ENCODE measurements around the gene OR56A3. TPM values are rescaled to one million over a fixed set of nuclear protein-coding genes. Genes with fewer than 3 reads are reported as not detected.

Gene OR56A3
- total and polyA plus RNA-seq, 2 of the 4 experiments (the other 2 are of a cell fraction): not detected

GRCh38 chr11:5973530-5973929, 31.5 kb downstream of the OR56A3 start:
- Histone ChIP-seq H3K4me3 (ENCODE audit: insufficient read depth, low read depth, low read length) (no peak overlapping the region), H4K91ac (ENCODE audit: insufficient read depth, low read depth, low read length) (no peak overlapping the region), H3K27ac (ENCODE audit: insufficient read depth, low read length) (no peak overlapping the region), H3K56ac (ENCODE audit: extremely low read depth, insufficient read depth, low read length) (no peak overlapping the region), H2BK20ac (ENCODE audit: low read depth, low read length) (no peak overlapping the region), H4K20me1 (ENCODE audit: insufficient read depth, low read length) (no peaks in the 10 kb centered on the region), H3K18ac (ENCODE audit: low read depth, low read length) (no peak overlapping the region), H2BK5ac (ENCODE audit: low read depth, low read length, poor library complexity, severe bottlenecking) (no peak overlapping the region), H3K27me3 (ENCODE audit: control insufficient read depth, insufficient read depth, low read length) (no peaks in the 10 kb centered on the region), H2AFZ (replicated peaks; ENCODE audit: low read length, poor library complexity) (no peak overlapping the region), H3K9me3 (ENCODE audit: control insufficient read depth, insufficient read depth, low read length) (peaks cover 3% of the 10 kb centered on the region; the same call in 1 of the 2 replicates), H2AK9ac (replicated peaks; ENCODE audit: low read depth, low read length, poor library complexity) (no peak overlapping the region), H3K4me2 (ENCODE audit: low read depth, low read length) (no peak overlapping the region), H4K5ac (ENCODE audit: low read depth, low read length) (no peak overlapping the region), H3K9ac (ENCODE audit: low read depth, low read length) (no peak overlapping the region), H3K4me1 (ENCODE audit: control insufficient read depth, insufficient read depth, low read length) (no peaks in the 10 kb centered on the region), H2AK5ac (ENCODE audit: low read depth, low read length) (no peak overlapping the region), H4K8ac (ENCODE audit: low read depth in 2 of 2, low read length in 2 of 2) (no peak overlapping the region), H2BK15ac (ENCODE audit: low read depth, low read length) (no peak overlapping the region), H2BK120ac (ENCODE audit: low read depth, low read length) (no peak overlapping the region), H3K79me1 (ENCODE audit: low read depth in 1 of 2, low read length in 2 of 2) (no peaks in the 10 kb centered on the region), H3K14ac (replicated peaks; ENCODE audit: low read depth, low read length) (no peak overlapping the region), H3K23ac (ENCODE audit: low read depth, low read length) (no peak overlapping the region), H3K9me1 (ENCODE audit: insufficient read depth, low read length) (no peaks in the 10 kb centered on the region), H3K4ac (ENCODE audit: low read depth, low read length) (no peak overlapping the region), H3K36me3 (ENCODE audit: control insufficient read depth, insufficient read depth, low read length) (no peaks in the 10 kb centered on the region)
- WGBS, 2 experiments (ENCODE audit: extremely low coverage in 2 of 2, insufficient read length in 1 of 2): no CpG with 5 or more reads among the region's 1 CpG
- in situ Hi-C loops (cut with MboI; ENCODE audit: low sequenced_read_pairs): no loop called here
- intact Hi-C loops (cut with micrococcal nuclease): no loop called here
- ATAC-seq (ENCODE audit: low read depth): no peak
- BruUV-seq (replicated peaks): no TSS peak
- DNase-seq: no peak
- TF ChIP-seq CTCF (conservative IDR thresholded peaks at IDR 0.05; ENCODE audit: low read depth, low read length) (no peak), POLR2A (IDR thresholded peaks at IDR 0.05; ENCODE audit: low read depth, low read length) (no peak)
- ChIA-PET CTCF (no interaction called here), POLR2A (ENCODE audit: unreplicated experiment) (no interaction called here)
- dilution Hi-C loops (cut with HindIII; ENCODE audit: low sequenced_read_pairs, unreplicated experiment): no loop called here
